K562 treated with DMSO at 1 percent for 12 hours (cell line): ENCODE measurements around the gene PKN3. TPM values are rescaled to one million over a fixed set of nuclear protein-coding genes. Genes with fewer than 3 reads are reported as not detected.

Experiments used
- total RNA-seq: library from RNA; unstranded; fragments of 300-600 nt; gene quantifications from 2 replicates; pipeline ENCODE4 v1.2.3, GENCODE V29; 2022; ENCODE audit not compliant: insufficient read depth

Gene PKN3
- total RNA-seq, result 28.5 and 37.6 TPM in 2 replicates

GRCh38 chr9:128702445-128702948, at the start of gene PKN3:
Gene PKN3 (plus strand): TSS chr9:128702503. CDS start chr9:128702916, 413 bp downstream.

GRCh38 chr9:128656416-128657343, 45.6 kb upstream of the PKN3 start, which contains the start of gene DYNC2I2:
Gene DYNC2I2 (minus strand): TSS chr9:128656847. CDS start chr9:128656726, 121 bp downstream.

GRCh38 chr9:128688501-128689292, 13.6 kb upstream of the PKN3 start, which contains the start of gene SET:
Gene SET (plus strand): TSS chr9:128689222. CDS start chr9:128689583, 361 bp downstream.

GRCh38 chr9:128723866-128724743, 21.8 kb downstream of the PKN3 start, which contains the start of gene ZDHHC12:
Gene ZDHHC12 (minus strand): TSS chr9:128724127. CDS start chr9:128724093, 34 bp downstream.

Other genes with a start within 250 kb of the PKN3 start
- gene ODF2, start 246.5 kb upstream of the PKN3 start, total RNA-seq, result 23.9 and 63.3 TPM in 2 replicates
- gene GLE1, start 197.8 kb upstream of the PKN3 start, total RNA-seq, result 23.6 and 45.0 TPM in 2 replicates
- 32.7 and 58.2 TPM in 2 replicates for gene SPTAN1, start 149.9 kb upstream of the PKN3 start, total RNA-seq
- 175 and 190 TPM in 2 replicates for gene DYNC2I2, start 45.7 kb upstream of the PKN3 start, total RNA-seq
- 172 and 390 TPM in 2 replicates for gene SET, start 13.3 kb upstream of the PKN3 start, total RNA-seq
- 58.5 and 76.0 TPM in 2 replicates for gene ZDHHC12, start 21.6 kb downstream of the PKN3 start, total RNA-seq
- 20.0 and 45.8 TPM in 2 replicates for gene ZER1, start 69.4 kb downstream of the PKN3 start, total RNA-seq
- gene TBC1D13, start 84.8 kb downstream of the PKN3 start, total RNA-seq, result 21.6 and 48.2 TPM in 2 replicates
- gene ENDOG, start 116.0 kb downstream of the PKN3 start, total RNA-seq, result 124 and 190 TPM in 2 replicates
- gene SPOUT1, start 127.3 kb downstream of the PKN3 start, total RNA-seq, result 19.3 and 30.7 TPM in 2 replicates
- 16.6 and 21.0 TPM in 2 replicates for gene KYAT1, start 179.4 kb downstream of the PKN3 start, total RNA-seq
- gene LRRC8A, start 179.6 kb downstream of the PKN3 start, total RNA-seq, result 17.4 and 38.0 TPM in 2 replicates
- 2.3 TPM in 1 of 2 replicates, not detected in the other for gene PHYHD1, start 218.5 kb downstream of the PKN3 start, total RNA-seq
- gene DOLK, start 245.1 kb downstream of the PKN3 start, total RNA-seq, result 14.8 and 20.1 TPM in 2 replicates
- gene NUP188, start 245.2 kb downstream of the PKN3 start, total RNA-seq, result 26.6 and 71.0 TPM in 2 replicates